Neural cell (in vitro differentiated cells): ENCODE measurements around the gene WFDC2.

ENCODE experiments used
- EP300 ChIP-seq: fragments of 450-650 bp; conservative IDR thresholded peaks from 2 replicates; pipeline ENCODE4 v1.6.1; 2014; ENCODE audit warnings: antibody characterized with exemption, mild to moderate bottlenecking, moderate library complexity; ENCODE audit not compliant: poor library complexity, severe bottlenecking
- EZH2 ChIP-seq: fragments of 200-600, 300-800 bp; shearing (Covaris generic), sonication (generic); IDR thresholded peaks from 2 replicates; pipeline ENCODE4 v1.6.1; 2014; ENCODE audit warnings: antibody characterized with exemption, low read length, borderline replicate concordance, mild to moderate bottlenecking; ENCODE audit not compliant: insufficient read depth, poor library complexity, severe bottlenecking
- MXI1 ChIP-seq: fragments of 450-650 bp; conservative IDR thresholded peaks from 2 replicates; pipeline ENCODE4 v1.6.1; 2014; ENCODE audit warnings: antibody characterized with exemption, mild to moderate bottlenecking; ENCODE audit not compliant: poor library complexity, severe bottlenecking
- POLR2AphosphoS5 ChIP-seq: IDR thresholded peaks from 2 replicates; pipeline ENCODE4 v1.6.1; 2012
- RAD21 ChIP-seq: fragments of 450-650 bp; conservative IDR thresholded peaks from 2 replicates; pipeline ENCODE4 v1.6.1; 2014; ENCODE audit warnings: antibody characterized with exemption, mild to moderate bottlenecking, moderate library complexity
- TF ChIP-seq, protein P1 (sequence below): IDR thresholded peaks from 2 replicates; pipeline ENCODE4 v1.6.1; 2012; ENCODE audit warnings: borderline replicate concordance
- TF ChIP-seq, protein P2 (sequence below): fragments of 450-650 bp; IDR thresholded peaks from 2 replicates; pipeline ENCODE4 v1.5.1; 2014; ENCODE audit warnings: antibody characterized with exemption, mild to moderate bottlenecking, moderate library complexity; ENCODE audit not compliant: poor library complexity, severe bottlenecking

GRCh38 chr20:45523821-45524220, 54.3 kb downstream of the WFDC2 start:
- TF ChIP-seq, protein P1, sequence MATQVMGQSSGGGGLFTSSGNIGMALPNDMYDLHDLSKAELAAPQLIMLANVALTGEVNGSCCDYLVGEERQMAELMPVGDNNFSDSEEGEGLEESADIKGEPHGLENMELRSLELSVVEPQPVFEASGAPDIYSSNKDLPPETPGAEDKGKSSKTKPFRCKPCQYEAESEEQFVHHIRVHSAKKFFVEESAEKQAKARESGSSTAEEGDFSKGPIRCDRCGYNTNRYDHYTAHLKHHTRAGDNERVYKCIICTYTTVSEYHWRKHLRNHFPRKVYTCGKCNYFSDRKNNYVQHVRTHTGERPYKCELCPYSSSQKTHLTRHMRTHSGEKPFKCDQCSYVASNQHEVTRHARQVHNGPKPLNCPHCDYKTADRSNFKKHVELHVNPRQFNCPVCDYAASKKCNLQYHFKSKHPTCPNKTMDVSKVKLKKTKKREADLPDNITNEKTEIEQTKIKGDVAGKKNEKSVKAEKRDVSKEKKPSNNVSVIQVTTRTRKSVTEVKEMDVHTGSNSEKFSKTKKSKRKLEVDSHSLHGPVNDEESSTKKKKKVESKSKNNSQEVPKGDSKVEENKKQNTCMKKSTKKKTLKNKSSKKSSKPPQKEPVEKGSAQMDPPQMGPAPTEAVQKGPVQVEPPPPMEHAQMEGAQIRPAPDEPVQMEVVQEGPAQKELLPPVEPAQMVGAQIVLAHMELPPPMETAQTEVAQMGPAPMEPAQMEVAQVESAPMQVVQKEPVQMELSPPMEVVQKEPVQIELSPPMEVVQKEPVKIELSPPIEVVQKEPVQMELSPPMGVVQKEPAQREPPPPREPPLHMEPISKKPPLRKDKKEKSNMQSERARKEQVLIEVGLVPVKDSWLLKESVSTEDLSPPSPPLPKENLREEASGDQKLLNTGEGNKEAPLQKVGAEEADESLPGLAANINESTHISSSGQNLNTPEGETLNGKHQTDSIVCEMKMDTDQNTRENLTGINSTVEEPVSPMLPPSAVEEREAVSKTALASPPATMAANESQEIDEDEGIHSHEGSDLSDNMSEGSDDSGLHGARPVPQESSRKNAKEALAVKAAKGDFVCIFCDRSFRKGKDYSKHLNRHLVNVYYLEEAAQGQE = no peak
- TF ChIP-seq, protein P2, sequence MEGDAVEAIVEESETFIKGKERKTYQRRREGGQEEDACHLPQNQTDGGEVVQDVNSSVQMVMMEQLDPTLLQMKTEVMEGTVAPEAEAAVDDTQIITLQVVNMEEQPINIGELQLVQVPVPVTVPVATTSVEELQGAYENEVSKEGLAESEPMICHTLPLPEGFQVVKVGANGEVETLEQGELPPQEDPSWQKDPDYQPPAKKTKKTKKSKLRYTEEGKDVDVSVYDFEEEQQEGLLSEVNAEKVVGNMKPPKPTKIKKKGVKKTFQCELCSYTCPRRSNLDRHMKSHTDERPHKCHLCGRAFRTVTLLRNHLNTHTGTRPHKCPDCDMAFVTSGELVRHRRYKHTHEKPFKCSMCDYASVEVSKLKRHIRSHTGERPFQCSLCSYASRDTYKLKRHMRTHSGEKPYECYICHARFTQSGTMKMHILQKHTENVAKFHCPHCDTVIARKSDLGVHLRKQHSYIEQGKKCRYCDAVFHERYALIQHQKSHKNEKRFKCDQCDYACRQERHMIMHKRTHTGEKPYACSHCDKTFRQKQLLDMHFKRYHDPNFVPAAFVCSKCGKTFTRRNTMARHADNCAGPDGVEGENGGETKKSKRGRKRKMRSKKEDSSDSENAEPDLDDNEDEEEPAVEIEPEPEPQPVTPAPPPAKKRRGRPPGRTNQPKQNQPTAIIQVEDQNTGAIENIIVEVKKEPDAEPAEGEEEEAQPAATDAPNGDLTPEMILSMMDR = no peak
- TF ChIP-seq RAD21 (no peak), EP300 (no peak), POLR2AphosphoS5 (no peak), EZH2 (no peak), MXI1 (no peak)
